CD4-positive, alpha-beta memory T cell (primary cell): ENCODE measurements around the gene DPF3. TPM values are rescaled to one million over a fixed set of nuclear protein-coding genes. Genes with fewer than 3 reads are reported as not detected.
A peak's percentile ranks its signal among the peaks of the same experiment; 100 is the strongest.

ENCODE experiments used
- CTCF ChIA-PET: fragments of 350-600 bp; sonication (Branson Sonifier 250); formaldehyde crosslinking; loops from one replicate; lab custom pipeline; 2021; ENCODE audit warnings: inconsistent platforms; ENCODE audit not compliant: partially characterized antibody; lab: Charles Lee
- POLR2A ChIA-PET: fragments of 350-600 bp; sonication (Branson Sonifier 250); formaldehyde crosslinking; loops from one replicate; lab custom pipeline; 2021; ENCODE audit not compliant: partially characterized antibody; lab: Charles Lee
- DNase-seq, 5 donors: peaks; one replicate each; pipeline versions ENCODE4 v3.0.0 to v3.0.0-alpha.2; 2020 to 2022; ENCODE audit warnings: mixed read lengths in 1 of 5
- H3K27ac ChIP-seq: one replicate; pipeline ENCODE4 v1.7.0; 2013; ENCODE audit warnings: low read depth, low read length
- H3K27me3 ChIP-seq: 2 replicates; pipeline ENCODE4 v1.7.0; 2013; ENCODE audit warnings: mild to moderate bottlenecking, low read length, moderate library complexity; ENCODE audit not compliant: insufficient read depth
- H3K36me3 ChIP-seq: 2 replicates; pipeline ENCODE4 v1.7.0; 2013; ENCODE audit warnings: mild to moderate bottlenecking, low read length, moderate library complexity; ENCODE audit not compliant: insufficient read depth
- H3K4me1 ChIP-seq: 2 replicates; pipeline ENCODE4 v1.7.0; 2013; ENCODE audit warnings: mild to moderate bottlenecking, low read length, moderate library complexity; ENCODE audit not compliant: insufficient read depth
- H3K4me3 ChIP-seq, 2 donors: one replicate each; pipeline ENCODE4 v1.7.0; 2013; ENCODE audit warnings: low read length in 2 of 2, mild to moderate bottlenecking in 1 of 2
- H3K9me3 ChIP-seq, 2 donors: one replicate each; pipeline ENCODE4 v1.7.0; 2013; ENCODE audit warnings: low read length in 2 of 2, control low read depth in 1 of 2; ENCODE audit not compliant: control insufficient read depth in 1 of 2
- H3K27ac Mint-ChIP-seq, 7 donors: one replicate each; pipeline ENCODE4 v1.8.0; 2020 to 2021; ENCODE audit warnings: mixed read lengths in 7 of 7, mild to moderate bottlenecking in 6 of 7, inconsistent platforms in 3 of 7, moderate library complexity in 3 of 7
- H3K27me3 Mint-ChIP-seq, 2 donors: one replicate each; pipeline ENCODE4 v1.8.0; 2020 to 2021; ENCODE audit warnings: mixed read lengths in 2 of 2
- H3K36me3 Mint-ChIP-seq, 2 donors: one replicate each; pipeline ENCODE4 v1.8.0; 2020 to 2021; ENCODE audit warnings: mixed read lengths in 2 of 2, inconsistent platforms in 1 of 2, mild to moderate bottlenecking in 1 of 2
- H3K4me1 Mint-ChIP-seq, 4 donors: one replicate each; pipeline ENCODE4 v1.8.0; 2020 to 2021; ENCODE audit warnings: mixed read lengths in 4 of 4, mild to moderate bottlenecking in 1 of 4
- H3K4me3 Mint-ChIP-seq, 8 donors: one replicate each; pipeline ENCODE4 v1.8.0; 2020 to 2021; ENCODE audit warnings: mixed read lengths in 8 of 8, mild to moderate bottlenecking in 7 of 8, moderate library complexity in 6 of 8, inconsistent platforms in 3 of 8
- H3K9me3 Mint-ChIP-seq, 8 donors: one replicate each; pipeline ENCODE4 v1.8.0; 2020 to 2021; ENCODE audit warnings: mixed read lengths in 8 of 8, mild to moderate bottlenecking in 5 of 8, inconsistent platforms in 3 of 8, moderate library complexity in 1 of 8
- intact Hi-C: fragments of 100-400 bp; cut with micrococcal nuclease; formaldehyde crosslinking; loops from one replicate; pipeline ENCODE4 v1.15.1; 2023
- polyA plus RNA-seq, 2 donors: library from polyadenylated mRNA; unstranded; fragments of 300-500 nt; fragmentation: Illumina TruSeq; gene quantifications; one replicate each; pipeline ENCODE4 v1.2.3, GENCODE V29; 2021
- total RNA-seq, 2 experiments: library from RNA; stranded (reverse); gene quantifications; one replicate each; pipeline ENCODE4 v1.2.3, GENCODE V29; 2021

DPF3 gene
- total and polyA plus RNA-seq, 4 experiments from 2014 or later, result 0.25 to 0.35 TPM; not detected in 2

- H3K36me3 ChIP-seq, result no peaks in the 10 kb centered on the region
- no peak overlapping the region for H3K27ac ChIP-seq
- no peaks in the 10 kb centered on the region for H3K27me3 ChIP-seq
- H3K4me1 ChIP-seq, result no peaks in the 10 kb centered on the region
- H3K4me1 Mint-ChIP-seq, result no peaks in the 10 kb centered on the region
- H3K4me3 ChIP-seq, result no peak overlapping the region
- POLR2A ChIA-PET, result no interaction called here
- H3K27me3 Mint-ChIP-seq, result peaks cover 0 to 2% of the 10 kb centered on the region in 2 donors
- no peaks in the 10 kb centered on the region for H3K36me3 Mint-ChIP-seq
- intact Hi-C loops, result no loop called here
- no peak overlapping the region for H3K4me3 Mint-ChIP-seq
- DNase-seq, result no peak
- H3K9me3 Mint-ChIP-seq, result no peaks in the 10 kb centered on the region
- CTCF ChIA-PET, result no interaction called here
- H3K27ac Mint-ChIP-seq, result peak overlapping the region in 1 of 7 donors; percentile 59
- H3K9me3 ChIP-seq, result no peaks in the 10 kb centered on the region
Measured at GRCh38 chr14:72699852-72700257, 194.0 kb downstream of the DPF3 start.

GRCh38 chr14:72699443-72699842 is 194.5 kb downstream of the DPF3 start:
- no peak overlapping the region for H3K4me3 Mint-ChIP-seq

GRCh38 chr14:72692696-72693095 is 201.2 kb downstream of the DPF3 start:
- Mint-ChIP-seq H3K9me3 (no peaks in the 10 kb centered on the region), H3K4me3 (no peak overlapping the region), H3K27me3 (no peaks in the 10 kb centered on the region), H3K4me1 (no peaks in the 10 kb centered on the region), H3K27ac (no peak overlapping the region), H3K36me3 (peaks cover 0 to 7% of the 10 kb centered on the region in 2 donors)
- Histone ChIP-seq H3K9me3 (no peaks in the 10 kb centered on the region), H3K27ac (no peak overlapping the region), H3K4me1 (no peaks in the 10 kb centered on the region), H3K27me3 (no peaks in the 10 kb centered on the region), H3K4me3 (no peak overlapping the region), H3K36me3 (no peaks in the 10 kb centered on the region)
- POLR2A ChIA-PET, result no interaction called here
- CTCF ChIA-PET, result no interaction called here
- no peak for DNase-seq
- intact Hi-C loops, result no loop called here

More at GRCh38 chr14:72699443-72699842, 194.5 kb downstream of the DPF3 start:
- Histone ChIP-seq H3K36me3 (no peaks in the 10 kb centered on the region), H3K27me3 (no peaks in the 10 kb centered on the region), H3K27ac (no peak overlapping the region), H3K9me3 (no peaks in the 10 kb centered on the region), H3K4me3 (no peak overlapping the region), H3K4me1 (no peaks in the 10 kb centered on the region)
- intact Hi-C loops, result no loop called here
- ChIA-PET CTCF (no interaction called here), POLR2A (no interaction called here)
- DNase-seq, result no peak
- Mint-ChIP-seq H3K36me3 (no peaks in the 10 kb centered on the region), H3K9me3 (no peaks in the 10 kb centered on the region), H3K27ac (no peak overlapping the region), H3K27me3 (peaks cover 0 to 2% of the 10 kb centered on the region in 2 donors), H3K4me1 (no peaks in the 10 kb centered on the region)

- Mint-ChIP-seq H3K27ac (peak overlapping the region in 1 of 7 donors; percentile 25), H3K4me1 (no peaks in the 10 kb centered on the region), H3K9me3 (no peaks in the 10 kb centered on the region), H3K4me3 (no peak overlapping the region), H3K27me3 (no peaks in the 10 kb centered on the region), H3K36me3 (peaks cover 0 to 7% of the 10 kb centered on the region in 2 donors)
- Histone ChIP-seq H3K27me3 (no peaks in the 10 kb centered on the region), H3K27ac (no peak overlapping the region), H3K36me3 (no peaks in the 10 kb centered on the region), H3K4me1 (no peaks in the 10 kb centered on the region), H3K9me3 (no peaks in the 10 kb centered on the region), H3K4me3 (no peak overlapping the region)
- ChIA-PET POLR2A (no interaction called here), CTCF (no interaction called here)
- intact Hi-C loops, result no loop called here
- DNase-seq, result no peak
Measured at GRCh38 chr14:72690324-72690723, 203.6 kb downstream of the DPF3 start.

GRCh38 chr14:72688990-72689671 is 204.8 kb downstream of the DPF3 start:
- Mint-ChIP-seq H3K27ac (no peak overlapping the region), H3K4me1 (no peaks in the 10 kb centered on the region), H3K9me3 (no peaks in the 10 kb centered on the region), H3K36me3 (peaks cover 0 to 7% of the 10 kb centered on the region in 2 donors), H3K27me3 (no peaks in the 10 kb centered on the region), H3K4me3 (no peak overlapping the region)
- no peak overlapping the region for H3K4me3 ChIP-seq
- POLR2A ChIA-PET, result no interaction called here
- H3K4me1 ChIP-seq, result no peaks in the 10 kb centered on the region
- DNase-seq, result no peak
- H3K27ac ChIP-seq, result no peak overlapping the region
- H3K36me3 ChIP-seq, result no peaks in the 10 kb centered on the region
- H3K9me3 ChIP-seq, result no peaks in the 10 kb centered on the region
- no peaks in the 10 kb centered on the region for H3K27me3 ChIP-seq
- intact Hi-C loops, result no loop called here
- CTCF ChIA-PET, result no interaction called here

- Histone ChIP-seq H3K9me3 (no peaks in the 10 kb centered on the region), H3K27me3 (no peaks in the 10 kb centered on the region), H3K27ac (no peak overlapping the region), H3K4me1 (no peaks in the 10 kb centered on the region), H3K36me3 (no peaks in the 10 kb centered on the region), H3K4me3 (no peak overlapping the region)
- POLR2A ChIA-PET, result no interaction called here
- no peaks in the 10 kb centered on the region for H3K4me1 Mint-ChIP-seq
- no peaks in the 10 kb centered on the region for H3K27me3 Mint-ChIP-seq
- no peak for DNase-seq
- no peak overlapping the region for H3K4me3 Mint-ChIP-seq
- no peaks in the 10 kb centered on the region for H3K36me3 Mint-ChIP-seq
- peaks cover 0 to 2% (median 0%) of the 10 kb centered on the region in 8 donors for H3K9me3 Mint-ChIP-seq
- CTCF ChIA-PET, result interaction anchor here (1.5 kb wide), 1 partner anchor 219 kb away, joined by 3 read pairs; no protein-coding TSS in a partner anchor
- intact Hi-C loops, result no loop called here
- H3K27ac Mint-ChIP-seq, result no peak overlapping the region
Measured at GRCh38 chr14:72686832-72687231, 207.1 kb downstream of the DPF3 start.

- no peak for DNase-seq
- H3K9me3 ChIP-seq, result no peaks in the 10 kb centered on the region
- intact Hi-C loops, result no loop called here
- CTCF ChIA-PET, result no interaction called here
- H3K4me1 ChIP-seq, result no peaks in the 10 kb centered on the region
- H3K27ac ChIP-seq, result no peak overlapping the region
- H3K27me3 Mint-ChIP-seq, result no peaks in the 10 kb centered on the region
- no peaks in the 10 kb centered on the region for H3K36me3 ChIP-seq
- no peaks in the 10 kb centered on the region for H3K4me1 Mint-ChIP-seq
- H3K4me3 ChIP-seq, result no peak overlapping the region
- H3K27me3 ChIP-seq, result no peaks in the 10 kb centered on the region
- no peak overlapping the region for H3K4me3 Mint-ChIP-seq
- POLR2A ChIA-PET, result no interaction called here
- H3K27ac Mint-ChIP-seq, result no peak overlapping the region
- H3K36me3 Mint-ChIP-seq, result no peaks in the 10 kb centered on the region
- H3K9me3 Mint-ChIP-seq, result peaks cover 0 to 2% (median 0%) of the 10 kb centered on the region in 8 donors
Measured at GRCh38 chr14:72686101-72686500, 207.8 kb downstream of the DPF3 start.
